Daoy (cell line): Measurements from ENCODE around the gene SLC35F3. TPM values are rescaled to one million over a fixed set of nuclear protein-coding genes. Genes with fewer than 3 reads are reported as not detected.
"Not testable (repeated sequence)": the region's sequence is repeated elsewhere in the genome, so short reads cannot be mapped to it uniquely, and the experiment has no call there.

ENCODE experiments used
- DNase-seq: peaks from one replicate; pipeline ENCODE4 v3.0.0-alpha.2; 2015; ENCODE audit warnings: low read depth
- total RNA-seq: library from RNA; depleted of rRNA; stranded (reverse); fragments of >200 nt; shearing (Covaris generic); gene quantifications from 2 replicates; pipeline ENCODE4 v1.2.3, GENCODE V29; 2014

SLC35F3 gene
- total RNA-seq, 1 experiment from 2014 or later = 7.5 TPM

DNA sequence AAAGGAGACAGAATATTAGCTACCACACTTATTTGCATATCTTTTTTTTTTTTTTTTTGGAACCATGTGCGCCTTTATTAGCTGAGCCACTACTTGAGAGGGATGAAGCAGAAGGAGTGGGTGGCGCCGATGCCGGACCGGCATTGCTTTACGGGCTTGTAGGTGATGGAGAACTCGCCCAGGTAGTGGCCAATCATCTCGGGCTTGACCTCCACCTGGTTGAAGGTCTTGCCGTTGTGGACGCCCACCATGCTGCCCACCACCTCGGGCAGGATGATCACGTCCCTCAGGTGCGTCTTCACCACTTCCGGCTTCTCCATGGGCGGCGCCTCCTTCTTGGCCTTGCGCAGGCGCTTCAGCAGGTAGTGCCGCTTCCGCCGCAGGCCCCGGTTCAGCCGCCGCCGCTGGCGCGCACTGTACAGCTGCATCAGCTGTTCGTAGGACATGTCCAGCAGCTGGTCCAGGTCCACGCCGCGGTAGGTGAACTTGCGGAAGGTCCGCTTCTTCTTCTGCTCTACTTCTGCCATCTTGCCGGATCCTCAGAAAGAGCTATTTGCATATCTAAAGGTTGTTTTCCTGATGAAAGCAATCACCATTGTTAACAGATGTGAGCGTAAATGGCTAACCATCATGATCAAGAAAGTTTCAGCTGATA is 452.3 kb downstream of the SLC35F3 start:
- not testable (repeated sequence) for DNase-seq

- no peak for DNase-seq
Observed at GRCh38 chr1:234357831-234358230, 453.4 kb downstream of the SLC35F3 start.

- no peak for DNase-seq
Observed at GRCh38 chr1:234361102-234361603, 456.7 kb downstream of the SLC35F3 start.

DNA sequence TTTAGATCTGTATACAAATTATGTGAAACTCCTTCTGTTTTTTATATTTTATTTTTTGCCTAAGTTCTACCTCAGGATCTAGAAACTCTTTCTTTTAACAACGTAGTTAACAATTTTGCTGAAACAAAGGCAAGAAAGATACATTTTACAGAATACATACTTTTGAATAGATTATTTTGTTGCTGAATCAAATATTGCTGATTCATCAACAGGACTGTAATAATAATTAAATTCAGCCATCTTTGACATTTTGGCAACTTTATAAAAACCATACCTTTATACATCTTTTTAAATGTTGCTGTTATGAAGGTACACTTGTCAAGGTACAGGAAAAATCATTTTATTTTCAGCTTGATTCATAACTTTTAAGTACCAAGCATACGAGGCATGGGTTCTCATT is 458.1 kb downstream of the SLC35F3 start:
- no peak for DNase-seq

DNA sequence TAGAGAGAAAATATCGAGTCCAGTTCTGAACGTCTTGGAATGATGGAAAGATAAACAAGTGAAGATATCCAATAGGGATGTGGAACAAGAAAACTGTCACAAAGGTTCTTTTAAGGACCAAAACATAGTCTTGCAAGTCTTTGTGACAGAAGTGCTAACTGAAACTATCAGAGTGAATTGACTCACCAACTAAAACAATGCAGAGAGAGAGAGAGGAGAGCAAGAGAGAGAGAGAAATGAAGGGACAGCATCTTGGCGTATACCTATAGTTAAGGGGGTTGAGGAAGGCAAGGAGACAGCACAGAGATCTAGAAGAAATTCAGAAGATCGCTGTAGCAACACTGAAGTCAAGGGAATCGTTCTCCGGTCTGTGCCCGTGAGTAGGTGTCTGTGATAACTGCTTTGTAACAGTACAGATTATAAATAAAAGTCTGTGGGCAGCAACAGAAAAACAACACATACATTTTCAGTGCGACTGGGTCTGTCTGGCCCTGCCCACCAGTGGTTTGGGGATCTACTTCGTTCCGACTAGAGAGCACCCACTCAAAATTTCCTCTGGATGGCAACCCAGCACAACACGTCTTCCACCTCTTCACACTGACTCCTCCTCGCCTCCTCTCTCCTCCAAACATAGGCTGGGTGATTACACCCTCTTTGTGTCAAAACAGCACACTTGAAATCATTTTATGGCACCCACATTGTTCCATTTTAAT is 464.0 kb downstream of the SLC35F3 start:
- no peak for DNase-seq

- DNase-seq = no peak
Observed at GRCh38 chr1:234369033-234369430, 464.6 kb downstream of the SLC35F3 start.

- no peak for DNase-seq
Observed at GRCh38 chr1:234369784-234370183, 465.3 kb downstream of the SLC35F3 start.

- DNase-seq = no peak
Observed at GRCh38 chr1:234371414-234371813, 466.9 kb downstream of the SLC35F3 start.

DNA sequence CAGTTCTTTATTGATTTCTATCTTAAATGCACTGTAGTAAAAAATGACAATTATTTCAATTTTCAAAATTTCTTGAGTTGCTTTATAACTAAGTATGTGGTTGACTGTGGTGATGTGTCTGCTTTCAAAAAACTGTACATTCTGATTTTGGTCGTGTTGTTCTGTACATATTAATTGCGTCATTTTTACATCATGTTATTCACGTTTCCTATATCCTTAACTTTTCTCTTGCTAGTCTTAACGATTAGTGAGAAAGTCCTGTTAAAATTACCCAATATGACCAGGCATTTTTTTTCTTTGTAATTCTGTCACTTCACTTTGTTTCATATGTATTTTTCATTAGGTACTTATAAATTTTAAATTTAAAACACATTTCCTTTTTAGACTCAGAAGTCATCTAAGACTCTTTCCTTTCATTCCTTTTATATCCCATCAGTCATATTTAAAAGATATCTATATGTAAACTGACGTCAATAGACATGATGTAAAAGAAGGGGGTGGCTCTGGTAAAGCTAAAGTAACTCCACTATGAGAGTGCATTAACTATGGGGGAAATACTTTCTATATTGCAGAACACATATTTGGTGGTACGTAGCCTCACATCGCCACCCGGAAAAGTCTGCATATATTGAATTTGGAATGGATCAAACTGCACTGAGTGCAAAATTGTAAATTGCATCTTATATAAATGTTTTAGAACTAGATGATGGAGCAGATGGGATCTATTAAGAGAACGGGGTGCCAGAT is 467.7 kb downstream of the SLC35F3 start:
- no peak for DNase-seq

GRCh38 chr1:234373064-234373958 is 468.8 kb downstream of the SLC35F3 start, which contains the start of gene COA6:
Gene COA6 (plus strand): TSS chr1:234373456. CDS start chr1:234373467, 11 bp downstream.
- DNase-seq = peak; percentile 96

GRCh38 chr1:234373959-234374254 is 469.4 kb downstream of the SLC35F3 start:
- DNase-seq = no peak
